Cardiac ventricle fibroblast (primary cell): Measurements from ENCODE around the gene ZNF593. TPM values are rescaled to one million over a fixed set of nuclear protein-coding genes. Genes with fewer than 3 reads are reported as not detected.

Experiments used
- total RNA-seq: library from RNA; depleted of rRNA; stranded (reverse); fragments of >200 nt; gene quantifications from 2 replicates; pipeline ENCODE4 v1.2.3, GENCODE V29; 2015

The ZNF593 gene
- total RNA-seq, result 33.3 and 36.2 TPM in 2 replicates

DNA sequence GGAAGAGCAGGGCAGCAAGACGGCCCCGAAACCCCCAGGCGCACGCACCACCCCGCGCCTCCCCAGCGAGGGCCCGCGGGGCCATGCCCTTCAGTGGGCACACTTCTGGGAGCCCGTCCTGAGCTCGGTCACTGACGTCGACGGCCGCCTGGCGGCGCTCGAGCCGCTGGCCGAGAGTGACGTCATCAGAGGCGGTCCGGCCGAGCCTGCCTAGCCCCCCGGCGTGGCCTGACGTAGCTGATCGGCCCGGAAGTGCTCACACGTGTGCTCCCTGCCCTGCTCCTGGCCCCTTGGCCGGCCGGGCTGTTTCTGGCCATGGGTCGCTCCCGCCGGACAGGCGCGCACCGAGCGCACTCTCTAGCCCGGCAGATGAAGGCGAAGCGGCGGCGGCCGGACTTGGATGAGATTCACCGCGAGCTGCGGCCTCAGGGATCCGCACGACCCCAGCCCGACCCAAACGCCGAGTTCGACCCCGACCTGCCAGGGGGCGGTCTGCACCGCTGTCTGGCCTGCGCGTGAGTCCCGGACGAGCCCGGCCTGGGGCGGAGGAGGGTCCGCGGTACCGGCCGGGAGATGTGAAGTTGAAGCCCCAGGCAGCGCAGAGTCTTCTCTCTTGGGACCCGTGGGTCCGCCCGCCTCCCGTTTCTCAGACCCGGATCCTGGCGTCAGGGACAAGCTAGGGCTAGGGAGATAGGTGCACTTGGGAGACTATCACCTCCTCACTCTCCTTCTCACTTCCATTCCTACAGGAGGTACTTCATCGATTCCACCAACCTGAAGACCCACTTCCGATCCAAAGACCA is at the start of gene ZNF593:
Gene ZNF593, plus strand, starts transcription at position 240 of the 803 bp plus-strand sequence. Its CDS starts 76 bp downstream, at position 316.

DNA sequence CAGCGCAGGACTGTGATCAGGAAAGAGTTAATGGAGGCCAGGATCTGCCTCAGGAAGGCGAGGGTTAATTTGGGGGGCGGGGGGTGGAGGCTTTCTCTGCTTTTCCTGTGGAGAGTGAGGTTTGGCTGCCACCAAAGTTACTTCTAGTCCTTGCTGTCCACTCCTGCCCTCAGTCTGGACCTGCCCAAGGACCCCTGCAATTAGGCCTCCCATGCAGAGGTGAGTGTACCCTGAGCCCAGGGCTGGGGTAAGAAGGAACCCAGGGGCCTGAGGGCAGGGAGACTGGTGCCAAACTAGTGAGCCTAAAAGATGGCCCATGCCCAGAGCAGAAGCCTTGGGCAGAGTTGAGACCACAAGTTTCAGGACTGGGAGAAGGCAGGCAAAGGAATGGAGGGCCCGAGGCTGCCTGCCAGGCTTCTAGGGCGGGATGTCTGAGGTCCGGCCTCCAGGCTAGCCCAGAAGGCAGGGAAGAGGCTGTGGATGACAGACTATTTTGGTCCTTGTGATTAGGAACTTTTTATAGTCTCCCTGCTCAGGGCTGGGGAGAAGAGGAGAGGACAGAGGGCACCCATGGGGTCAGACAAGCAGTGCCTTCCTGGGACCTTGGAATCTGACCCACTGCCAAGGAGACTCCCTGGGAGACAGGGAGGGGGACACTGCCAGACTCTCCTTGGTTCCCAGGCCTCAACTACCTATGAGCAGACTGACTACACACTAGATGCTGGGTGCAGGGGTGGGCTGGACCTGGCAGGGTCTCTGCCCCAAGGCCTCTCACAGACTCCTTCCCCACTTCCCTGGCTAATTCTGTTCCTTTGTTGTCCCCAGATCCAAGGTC is 10.6 kb upstream of the ZNF593 start, which contains the start of gene FAM110D:
Gene FAM110D, plus strand, starts transcription at position 172 of the 835 bp plus-strand sequence. CDS start 2,213 bp downstream, outside the sequence.

DNA sequence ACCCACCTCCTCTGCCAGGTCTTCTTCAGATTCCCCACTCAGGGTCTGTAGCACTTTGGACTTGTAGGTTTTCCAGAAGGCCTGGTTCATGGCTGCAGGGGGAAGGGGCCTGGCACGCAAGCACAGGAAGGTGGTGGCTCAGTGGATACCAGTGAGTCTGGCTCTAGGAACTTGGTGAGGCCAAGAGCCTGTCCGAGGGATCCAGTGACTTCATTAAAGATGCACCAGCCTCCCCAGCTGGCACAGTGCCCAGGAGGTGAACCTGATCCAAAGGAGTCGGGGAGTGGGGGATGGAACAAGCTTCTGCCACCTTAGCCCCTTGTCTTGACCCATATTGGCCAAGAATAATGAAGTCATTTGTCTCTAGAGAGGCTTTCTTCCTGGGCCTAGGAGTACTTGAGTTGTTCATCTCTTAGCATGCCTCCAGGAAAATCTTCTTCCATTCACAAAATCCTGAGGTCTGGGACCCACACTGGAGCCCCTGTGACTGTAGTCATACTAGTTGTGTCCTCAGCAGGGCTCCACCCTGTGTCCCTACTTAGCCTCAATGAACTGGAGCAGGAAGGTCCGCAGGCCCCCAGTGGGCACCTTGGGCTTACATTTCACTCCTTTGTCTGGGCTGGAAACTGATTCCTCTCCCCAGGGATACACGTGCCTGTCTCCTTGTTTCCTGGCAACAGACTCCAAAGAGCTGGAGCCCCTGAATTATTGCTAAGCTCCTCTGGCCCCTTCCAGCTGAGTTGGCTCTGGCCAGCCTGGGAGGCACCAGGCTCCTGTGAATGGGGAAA is 1.1 kb upstream of the ZNF593 start, which contains the start of gene C1orf232:
Gene C1orf232, minus strand, starts transcription at position 554 of the 788 bp plus-strand sequence. Its CDS starts 464 bp downstream, at position 90.

DNA sequence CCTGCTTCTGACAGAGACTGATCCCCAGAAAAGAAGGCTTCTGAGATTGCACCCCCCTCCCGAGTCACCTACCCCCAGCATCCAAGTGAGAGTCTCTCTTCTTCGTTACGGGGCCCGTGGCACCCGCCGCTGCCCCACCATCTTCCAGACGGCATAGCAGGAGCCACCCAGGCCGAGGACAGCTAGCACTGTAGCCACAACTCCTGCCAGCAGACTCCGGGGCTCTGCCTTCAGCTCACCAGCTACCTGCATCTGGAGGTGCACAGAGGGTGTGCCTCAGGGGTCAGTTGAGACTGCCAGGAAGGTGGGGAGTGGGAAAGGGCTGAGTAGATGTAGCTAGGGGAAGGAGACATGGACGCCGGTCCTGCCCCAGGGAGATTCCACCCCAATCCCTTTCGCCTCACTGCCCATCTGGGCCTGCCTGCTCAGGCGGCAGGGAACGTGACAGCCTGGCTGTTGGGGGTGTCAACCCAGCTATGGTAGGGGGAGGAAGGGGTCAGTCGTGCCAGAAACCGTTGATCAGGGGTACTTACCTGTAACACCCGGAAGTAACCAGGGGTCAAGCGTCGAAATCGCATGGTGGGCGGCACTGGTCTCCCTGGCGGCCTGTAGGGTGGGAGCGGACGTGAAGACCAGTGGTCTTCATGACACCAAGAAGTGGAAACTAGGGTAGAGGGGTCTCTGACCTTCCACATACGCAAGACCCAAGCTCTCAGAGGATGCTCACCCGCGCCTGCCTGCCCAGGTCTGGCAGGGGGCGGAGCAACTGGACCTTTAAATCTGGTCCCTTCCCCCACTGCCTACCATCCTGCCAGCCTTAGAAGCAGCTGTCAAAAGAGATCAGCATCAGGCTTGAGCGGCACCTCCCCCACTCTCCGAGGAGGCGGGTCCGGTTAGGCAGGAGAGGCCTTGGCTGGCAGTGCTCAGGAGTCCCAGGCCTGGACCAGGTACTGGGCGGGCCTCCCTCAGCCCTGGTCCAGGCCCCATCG is 1.7 kb downstream of the ZNF593 start, which contains the start of gene ZNF593OS:
Gene ZNF593OS, minus strand, starts transcription at position 749 of the 989 bp plus-strand sequence. Its CDS starts 171 bp downstream, at position 578.

DNA sequence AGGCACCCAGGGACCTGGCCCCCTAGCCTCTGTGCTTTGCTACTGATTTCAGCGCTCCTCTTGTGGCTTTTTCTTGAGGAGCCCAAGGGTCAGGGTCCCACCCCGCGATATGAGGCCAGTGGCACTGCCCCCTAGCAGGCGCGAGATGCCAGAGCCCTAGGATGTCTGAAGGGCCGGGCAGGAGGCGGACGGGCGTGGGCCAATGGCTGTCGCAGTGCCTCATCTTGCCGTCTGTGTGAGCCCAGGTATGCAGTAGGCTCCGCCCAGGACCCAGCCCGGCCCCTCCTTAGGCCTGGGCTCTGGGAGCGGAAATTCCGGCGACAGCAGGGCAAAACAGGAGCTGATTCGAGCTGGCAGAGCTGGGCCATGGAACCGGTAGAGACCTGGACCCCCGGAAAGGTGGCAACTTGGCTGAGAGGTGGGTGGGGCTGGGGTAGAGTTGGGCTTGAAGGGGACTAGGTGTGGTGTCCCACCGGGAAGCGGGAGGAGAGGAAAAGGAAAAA is 7.5 kb downstream of the ZNF593 start, which contains the start of gene CNKSR1:
Gene CNKSR1, plus strand, starts transcription at position 310 of the 503 bp plus-strand sequence. Its CDS starts 57 bp downstream, at position 367.

DNA sequence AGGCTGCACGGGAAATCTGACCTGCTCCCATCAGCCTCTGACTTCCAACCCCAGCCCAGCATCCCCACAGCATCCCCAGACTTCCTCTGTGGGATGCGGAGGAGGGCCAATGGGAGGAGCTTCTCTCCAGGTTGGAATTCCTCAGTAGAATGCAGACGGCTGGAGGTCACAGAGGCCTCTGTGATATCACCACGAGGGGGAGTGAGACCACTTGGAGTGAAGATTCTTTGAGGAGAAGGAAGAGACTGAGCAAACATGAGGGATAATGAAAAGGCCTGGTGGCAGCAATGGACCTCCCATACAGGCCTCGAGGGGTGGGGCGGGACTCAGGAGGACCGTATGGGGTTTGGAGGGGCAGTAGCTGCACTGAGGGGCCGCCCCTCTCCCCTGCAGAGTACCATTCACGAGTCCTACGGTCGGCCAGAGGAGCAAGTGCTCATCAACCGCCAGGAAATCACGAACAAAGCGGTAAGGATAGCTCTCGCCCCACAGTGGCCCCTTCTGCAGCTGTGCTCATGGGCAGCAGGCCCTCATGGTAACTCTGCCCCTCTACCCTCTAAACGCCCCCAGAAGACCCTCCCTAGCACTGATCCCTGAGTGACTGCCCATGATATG is 20.8 kb downstream of the ZNF593 start, which contains the start of gene CATSPER4:
Gene CATSPER4, plus strand, starts transcription at position 230 of the 615 bp plus-strand sequence. Its CDS starts 26 bp downstream, at position 256.

Other genes starting within 250 kb of the ZNF593 start
- 4.7 and 6.0 TPM in 2 replicates for gene PAFAH2, start 171.8 kb upstream of the ZNF593 start, total RNA-seq
- gene EXTL1, start 148.1 kb upstream of the ZNF593 start, total RNA-seq, result 0.37 and 0.49 TPM in 2 replicates
- not detected in 2 replicates for gene SLC30A2, start 123.8 kb upstream of the ZNF593 start, total RNA-seq
- not detected in 2 replicates for gene TRIM63, start 102.3 kb upstream of the ZNF593 start, total RNA-seq
- gene PDIK1L, start 58.1 kb upstream of the ZNF593 start, total RNA-seq, result 2.7 and 3.0 TPM in 2 replicates
- not detected in 2 replicates for gene FAM110D, start 10.8 kb upstream of the ZNF593 start, total RNA-seq
- gene C1orf232, start 945 bp upstream of the ZNF593 start, total RNA-seq, result not detected in 2 replicates
- not detected in 2 replicates for gene ZNF593OS, start 1.9 kb downstream of the ZNF593 start, total RNA-seq
- gene CNKSR1, start 7.6 kb downstream of the ZNF593 start, total RNA-seq, result 0.81 TPM in 1 of 2 replicates, not detected in the other
- not detected in 2 replicates for gene CATSPER4, start 20.7 kb downstream of the ZNF593 start, total RNA-seq
- gene CEP85, start 64.3 kb downstream of the ZNF593 start, total RNA-seq, result 3.4 and 6.7 TPM in 2 replicates
- 225 and 247 TPM in 2 replicates for gene SH3BGRL3, start 110.2 kb downstream of the ZNF593 start, total RNA-seq
- 1.2 and 4.8 TPM in 2 replicates for gene UBXN11, start 136.7 kb downstream of the ZNF593 start, total RNA-seq
- not detected in 2 replicates for gene CD52, start 148.1 kb downstream of the ZNF593 start, total RNA-seq
- not detected in 2 replicates for gene CRYBG2, start 184.2 kb downstream of the ZNF593 start, total RNA-seq
- not detected in 2 replicates for gene ZNF683, start 202.8 kb downstream of the ZNF593 start, total RNA-seq
- gene LIN28A, start 240.9 kb downstream of the ZNF593 start, total RNA-seq, result not detected in 2 replicates